Endothelial cell of umbilical vein (primary cell): ENCODE measurements around the gene UBE2E1. TPM values are rescaled to one million over a fixed set of nuclear protein-coding genes. Genes with fewer than 3 reads are reported as not detected.

ENCODE experiments used
- BruUV-seq: library from RNA; stranded (reverse); fragments of 400-500 nt; replicated peaks from 2 replicates; lab custom pipeline; 2021; lab: Mats Ljungman, UMichigan
- CTCF ChIA-PET: fragments of 300-600, 350-600 bp; sonication (Branson Sonifier 250); formaldehyde crosslinking; loops from one replicate; lab custom pipeline; 2021; ENCODE audit warnings: antibody characterized with exemption, inconsistent platforms; lab: Charles Lee
- POLR2A ChIA-PET: fragments of 300-600, 350-600 bp; sonication (Branson Sonifier 250); formaldehyde crosslinking; loops from one replicate; lab custom pipeline; 2021; ENCODE audit warnings: antibody characterized with exemption, inconsistent platforms; lab: Charles Lee
- DNase-seq: peaks from one replicate; pipeline ENCODE4 v3.0.0-alpha.2; 2011; ENCODE audit warnings: low read depth, low spot score
- FAIRE-seq: peaks from 2 replicates; lab custom pipeline; 2011; peaks lifted over from hg19 to GRCh38; lab: Jason Lieb, UNC
- H2AFZ ChIP-seq: 2 replicates; pipeline ENCODE4 v1.6.0; 2012; ENCODE audit warnings: low read depth, low read length, control low read depth, inconsistent platforms
- H3K27ac ChIP-seq: 2 replicates; pipeline ENCODE4 v1.5.1; 2011; ENCODE audit warnings: low read depth, mild to moderate bottlenecking, control low read depth, low read length, moderate library complexity; ENCODE audit not compliant: insufficient read depth
- H3K27me3 ChIP-seq, 2 experiments: 2 replicates each; pipeline versions ENCODE4 v1.6.0 to v1.6.1; 2011; ENCODE audit warnings: low read length in 2 of 2, mixed read lengths in 1 of 2; ENCODE audit not compliant: control insufficient read depth in 2 of 2, insufficient read depth in 2 of 2
- H3K36me3 ChIP-seq, 2 experiments: 2 replicates in 1 of 2; 3 replicates in 1 of 2; pipeline ENCODE4 v1.5.1; 2011; ENCODE audit warnings: low read length in 2 of 2, mild to moderate bottlenecking in 1 of 2, moderate library complexity in 1 of 2; ENCODE audit not compliant: control insufficient read depth in 2 of 2, insufficient read depth in 2 of 2; ENCODE audit errors: extremely low read depth in 1 of 2
- H3K4me1 ChIP-seq: 3 replicates; pipeline ENCODE4 v1.5.1; 2011; ENCODE audit warnings: mild to moderate bottlenecking, low read length; ENCODE audit not compliant: control insufficient read depth, insufficient read depth; ENCODE audit errors: extremely low read depth
- H3K4me2 ChIP-seq: 2 replicates; pipeline ENCODE4 v1.6.1; 2011; ENCODE audit warnings: low read length, control low read depth, mixed read lengths; ENCODE audit not compliant: insufficient read depth
- H3K4me3 ChIP-seq, 3 experiments: fragments of 200-600 bp in 1 of 3; sonication (generic), shearing (Covaris generic) in 1 of 3; replicated peaks in 1 of 3; 2 replicates each; pipeline ENCODE4 v1.5.1; 2011 to 2016; ENCODE audit warnings: control low read depth in 3 of 3, low read length in 3 of 3, mild to moderate bottlenecking in 2 of 3, inconsistent platforms in 1 of 3, low read depth in 1 of 3, moderate library complexity in 1 of 3; ENCODE audit not compliant: insufficient read depth in 1 of 3
- H3K79me2 ChIP-seq: 2 replicates; pipeline ENCODE4 v1.6.0; 2012; ENCODE audit warnings: low read length, inconsistent platforms; ENCODE audit not compliant: control insufficient read depth, insufficient read depth
- H3K9ac ChIP-seq: replicated peaks from 2 replicates; pipeline ENCODE3; 2011; ENCODE audit warnings: low read length, control low read depth; ENCODE audit not compliant: insufficient read depth; ENCODE audit errors: extremely low read depth
- H3K9me1 ChIP-seq: replicated peaks from 3 replicates; pipeline ENCODE4 v1.6.0; 2011; ENCODE audit warnings: mild to moderate bottlenecking, low read length; ENCODE audit not compliant: control insufficient read depth, insufficient read depth; ENCODE audit errors: extremely low read depth
- H3K9me3 ChIP-seq: replicated peaks from 2 replicates; pipeline ENCODE4 v1.5.1; 2012; ENCODE audit warnings: low read length, inconsistent platforms; ENCODE audit not compliant: control insufficient read depth, insufficient read depth
- H4K20me1 ChIP-seq: replicated peaks from 2 replicates; pipeline ENCODE3; 2011; ENCODE audit warnings: mild to moderate bottlenecking, low read length; ENCODE audit not compliant: control insufficient read depth, insufficient read depth; ENCODE audit errors: extremely low read depth
- CTCF ChIP-seq, 2 donors: IDR thresholded peaks; 1 replicate in 1 of 2; 2 replicates in 1 of 2; pipeline ENCODE4 v1.5.1; 2011; ENCODE audit warnings: low read length in 2 of 2, mild to moderate bottlenecking in 2 of 2, moderate library complexity in 2 of 2, control low read depth in 1 of 2, inconsistent platforms in 1 of 2, low read depth in 1 of 2; ENCODE audit not compliant: insufficient read depth in 1 of 2; ENCODE audit errors: extremely low read depth in 1 of 2
- EZH2 ChIP-seq: IDR thresholded peaks from 2 replicates; pipeline ENCODE4 v1.6.1; 2012; ENCODE audit warnings: borderline replicate concordance, low read depth, mild to moderate bottlenecking, moderate library complexity, low read length, inconsistent platforms; ENCODE audit not compliant: severe bottlenecking
- FOS ChIP-seq: IDR thresholded peaks from 2 replicates; pipeline ENCODE4 v1.6.1; 2011; ENCODE audit warnings: mild to moderate bottlenecking, low read length, moderate library complexity, borderline replicate concordance; ENCODE audit not compliant: insufficient read depth
- GATA2 ChIP-seq: IDR thresholded peaks from 2 replicates; pipeline ENCODE4 v1.7.0; 2011; ENCODE audit warnings: low read depth, mild to moderate bottlenecking, moderate library complexity, mixed read lengths, low read length; ENCODE audit not compliant: insufficient read length, insufficient read depth
- JUN ChIP-seq: IDR thresholded peaks from 2 replicates; pipeline ENCODE4 v1.6.1; 2011; ENCODE audit warnings: borderline replicate concordance, low read depth; ENCODE audit not compliant: insufficient read length, insufficient read depth
- MAX ChIP-seq: IDR thresholded peaks from 2 replicates; pipeline ENCODE4 v1.6.1; 2011; ENCODE audit not compliant: insufficient read depth, insufficient read length
- MYC ChIP-seq: IDR thresholded peaks from one replicate; pipeline ENCODE4 v1.6.1; 2011; ENCODE audit warnings: mild to moderate bottlenecking, low read depth, low read length
- POLR2A ChIP-seq: IDR thresholded peaks from 2 replicates; pipeline ENCODE4 v1.6.1; 2012; ENCODE audit warnings: low read depth, mild to moderate bottlenecking, control low read depth, low read length
- POLR2AphosphoS5 ChIP-seq: IDR thresholded peaks from 2 replicates; pipeline ENCODE4 v1.6.1; 2012; ENCODE audit warnings: low read depth, mild to moderate bottlenecking, control low read depth, low read length, moderate library complexity; ENCODE audit not compliant: insufficient read depth
- dilution Hi-C: fragments of 300-500 bp; cut with MboI; formaldehyde crosslinking; loops from one replicate; pipeline ENCODE4 v1.15.0; 2019; ENCODE audit warnings: low sequenced_read_pairs; ENCODE audit not compliant: extremely low pct_ligation_motif_present
- intact Hi-C: fragments of 100-400 bp; cut with micrococcal nuclease; formaldehyde crosslinking; loops from one replicate; pipeline ENCODE4 v1.10.0; 2022
- polyA plus RNA-seq, 4 experiments: library from polyadenylated mRNA; depleted of rRNA in 3 of 4; stranded (reverse) in 3 of 4; unstranded in 1 of 4; fragments of >200 nt; gene quantifications; 2 replicates each; pipeline versions ENCODE4 v1.2.1 to v1.2.3, GENCODE V29; 2011 to 2012; ENCODE audit warnings: missing spikeins in 1 of 4
- total RNA-seq: library from RNA; stranded (reverse); gene quantifications from 2 replicates; pipeline ENCODE4 v1.2.3, GENCODE V29; 2021

UBE2E1 gene
- total and polyA plus RNA-seq, 2 donors (not counting 3 experiments of a cell fraction or from before 2014, with no cell fraction given) = 72.7 to 114 TPM

DNA sequence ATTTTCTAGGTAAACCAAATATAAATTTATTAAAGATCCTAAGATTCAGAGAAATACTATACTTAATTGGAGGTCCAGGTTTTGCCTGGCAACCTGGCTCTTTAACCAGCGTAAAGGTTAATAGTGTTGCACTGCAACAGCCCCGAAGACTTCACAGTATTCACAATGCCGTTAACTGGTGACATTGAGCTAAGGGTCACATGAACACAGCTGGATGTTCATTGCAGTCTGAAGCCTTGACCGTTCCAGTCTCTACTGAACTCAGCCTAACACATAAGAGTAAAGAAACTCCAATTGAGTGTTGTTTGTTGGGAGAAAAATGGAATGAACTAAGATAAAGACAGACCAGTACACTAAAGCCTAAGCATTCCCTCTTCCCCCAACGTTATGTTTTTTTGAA is 84.2 kb downstream of the UBE2E1 start:
- no peaks in the 10 kb centered on the region for H3K9me3 ChIP-seq
- ChIA-PET POLR2A (interaction anchor here (0.6 to 1.0 kb wide), 2 partner anchors 9 to 27 kb away, joined by 3 to 4 read pairs; partner anchors contain the start of genes NKIRAS1 and RPL15), CTCF (interaction anchor here (0.7 kb wide), 1 partner anchor 8 kb away, joined by 3 read pairs; no protein-coding TSS in a partner anchor)
- BruUV-seq = no TSS peak
- no peak for FAIRE-seq
- no peak overlapping the region for H3K27ac ChIP-seq
- no peak overlapping the region for H3K9ac ChIP-seq
- no peaks in the 10 kb centered on the region for H3K27me3 ChIP-seq
- no peak overlapping the region for H3K4me3 ChIP-seq
- no peaks in the 10 kb centered on the region for H4K20me1 ChIP-seq
- H2AFZ ChIP-seq = no peak overlapping the region
- no peaks in the 10 kb centered on the region for H3K9me1 ChIP-seq
- peaks cover 0 to 6% of the 10 kb centered on the region in 2 experiments for H3K36me3 ChIP-seq
- TF ChIP-seq MYC (no peak), EZH2 (no peak), MAX (no peak), POLR2A (no peak), POLR2AphosphoS5 (no peak), CTCF (IDR thresholded peaks at IDR 0.05; ENCODE audit: extremely low read depth in 1 of 2, insufficient read depth in 1 of 2, low read depth in 1 of 2, low read length in 2 of 2) (no peak), JUN (no peak), GATA2 (no peak), FOS (no peak)
- H3K79me2 ChIP-seq = peaks cover 3% of the 10 kb centered on the region
- no peak for DNase-seq
- no peak overlapping the region for H3K4me2 ChIP-seq
- intact Hi-C loops = loop anchor here (2.0 kb wide), 1 partner anchor 55 kb away; the partner anchor contains the start of gene NR1D2
- dilution Hi-C loops = no loop called here
- H3K4me1 ChIP-seq = no peaks in the 10 kb centered on the region
